GM11168 (cell line): ENCODE measurements around the gene IER3.
"Not testable (repeated sequence)": the region's sequence is repeated elsewhere in the genome, so short reads cannot be mapped to it uniquely, and the experiment has no call there.

Experiments used
- in situ Hi-C: fragments of 300-500 bp; cut with MboI; formaldehyde crosslinking; loops from one replicate; pipeline ENCODE4 v1.12.0; 2022; ENCODE audit warnings: low sequenced_read_pairs; ENCODE audit not compliant: unreplicated experiment

The IER3 gene

GRCh38 chr6:30725713-30726505 lies 18.4 kb downstream of the IER3 start:
- in situ Hi-C loops = no loop called here

- in situ Hi-C loops = loop anchor here (5.0 kb wide), 1 partner anchor 53 kb away; the partner anchor contains the start of gene DHX16
Measured at GRCh38 chr6:30724906-30725667, 19.3 kb downstream of the IER3 start.

- in situ Hi-C loops = loop anchor here (5.0 kb wide), 1 partner anchor 52 kb away; the partner anchor contains the start of gene DHX16
Measured at GRCh38 chr6:30723843-30724741, 20.3 kb downstream of the IER3 start.

- in situ Hi-C loops = loop anchor here (5.0 kb wide), 1 partner anchor 51 kb away; the partner anchor contains the start of gene DHX16
Measured at GRCh38 chr6:30723159-30723842, 21.0 kb downstream of the IER3 start.

GRCh38 chr6:30722280-30723112 lies 21.9 kb downstream of the IER3 start:
- in situ Hi-C loops = loop anchor here (5.0 kb wide), 1 partner anchor 50 kb away; the partner anchor contains the start of gene DHX16

- in situ Hi-C loops = loop anchor here (5.0 kb wide), 1 partner anchor 50 kb away; the partner anchor contains the start of gene DHX16
Measured at GRCh38 chr6:30722025-30722279, 22.4 kb downstream of the IER3 start.

GRCh38 chr6:30721198-30722024 lies 22.9 kb downstream of the IER3 start:
- in situ Hi-C loops = loop anchor here (5.0 kb wide), 1 partner anchor 49 kb away; the partner anchor contains the start of gene DHX16

GRCh38 chr6:30720738-30721197 lies 23.6 kb downstream of the IER3 start:
- in situ Hi-C loops = loop anchor here (5.0 kb wide), 1 partner anchor 48 kb away; the partner anchor contains the start of gene DHX16

GRCh38 chr6:30719791-30720737 lies 24.3 kb downstream of the IER3 start, which contains the start of gene TUBB:
TUBB (plus strand) TSS chr6:30720352; CDS start chr6:30720507, 155 bp downstream.
- in situ Hi-C loops = loop anchor here (5.0 kb wide), 1 partner anchor 48 kb away; the partner anchor contains the start of gene DHX16

- in situ Hi-C loops = no loop called here
Measured at GRCh38 chr6:30719356-30719755, 25.0 kb downstream of the IER3 start.

- in situ Hi-C loops = not testable (repeated sequence)
Measured at GRCh38 chr6:30717845-30718720, 26.3 kb downstream of the IER3 start.

- in situ Hi-C loops = no loop called here
Measured at GRCh38 chr6:30717129-30717844, 27.1 kb downstream of the IER3 start, which contains the start of gene MDC1. MDC1 (minus strand) TSS chr6:30717281; CDS start chr6:30715175, 2,106 bp downstream.

- in situ Hi-C loops = no loop called here
Measured at GRCh38 chr6:30716879-30717128, 27.5 kb downstream of the IER3 start.

GRCh38 chr6:30714263-30714662 lies 30.1 kb downstream of the IER3 start:
- in situ Hi-C loops = no loop called here

GRCh38 chr6:30712441-30712945 lies 31.9 kb downstream of the IER3 start:
- in situ Hi-C loops = no loop called here
